ENCODE results near the gene UCHL1.

Gene UCHL1

GRCh38 chr4:41256740-41257256 is at the start of gene UCHL1:
Gene UCHL1 (plus strand): TSS chr4:41256928. CDS start chr4:41256977, 49 bp downstream.
- no peak for DNase-seq

- no peak for DNase-seq
Observed at GRCh38 chr4:41207291-41207831, 49.4 kb upstream of the UCHL1 start.

- DNase-seq = no peak
Observed at GRCh38 chr4:41209187-41209586, 47.5 kb upstream of the UCHL1 start.

- DNase-seq = no peak
Observed at GRCh38 chr4:41209901-41210300, 46.8 kb upstream of the UCHL1 start.

- no peak for DNase-seq
Observed at GRCh38 chr4:41211951-41212615, 44.6 kb upstream of the UCHL1 start.

GRCh38 chr4:41212616-41213203 is 44.0 kb upstream of the UCHL1 start:
- no peak for DNase-seq

GRCh38 chr4:41213625-41214135 is 43.0 kb upstream of the UCHL1 start:
- no peak for DNase-seq

- DNase-seq = peak; percentile 32
Observed at GRCh38 chr4:41214136-41214824, 42.4 kb upstream of the UCHL1 start, which contains the start of gene APBB2. Gene APBB2 (minus strand): TSS chr4:41214542. CDS start chr4:41033254, 181,288 bp downstream.

GRCh38 chr4:41214825-41215146 is 41.9 kb upstream of the UCHL1 start:
- no peak for DNase-seq

- no peak for DNase-seq
Observed at GRCh38 chr4:41215155-41215554, 41.6 kb upstream of the UCHL1 start.

GRCh38 chr4:41215969-41216293 is 40.8 kb upstream of the UCHL1 start:
- no peak for DNase-seq

GRCh38 chr4:41216294-41217019 is 40.3 kb upstream of the UCHL1 start:
- peak; percentile 45 for DNase-seq

- no peak for DNase-seq
Observed at GRCh38 chr4:41217020-41217333, 39.8 kb upstream of the UCHL1 start.

- DNase-seq = no peak
Observed at GRCh38 chr4:41217374-41217773, 39.4 kb upstream of the UCHL1 start.

GRCh38 chr4:41218703-41219102 is 38.0 kb upstream of the UCHL1 start:
- DNase-seq = no peak

- no peak for DNase-seq
Observed at GRCh38 chr4:41219421-41219950, 37.2 kb upstream of the UCHL1 start.

GRCh38 chr4:41221850-41222645 is 34.7 kb upstream of the UCHL1 start:
- DNase-seq = no peak

GRCh38 chr4:41227902-41228301 is 28.8 kb upstream of the UCHL1 start:
- DNase-seq = no peak

- no peak for DNase-seq
Observed at GRCh38 chr4:41232406-41232805, 24.3 kb upstream of the UCHL1 start.

- DNase-seq = no peak
Observed at GRCh38 chr4:41232856-41233255, 23.9 kb upstream of the UCHL1 start.

GRCh38 chr4:41236032-41236431 is 20.7 kb upstream of the UCHL1 start:
- DNase-seq = no peak

GRCh38 chr4:41236508-41236907 is 20.2 kb upstream of the UCHL1 start:
- DNase-seq = no peak
